H9 (cell line): ENCODE results near the gene ZNF488. TPM values are rescaled to one million over a fixed set of nuclear protein-coding genes. Genes with fewer than 3 reads are reported as not detected.

ENCODE experiments used
- DNase-seq: peaks from one replicate; pipeline ENCODE4 v3.0.0-alpha.2; 2017
- H2AFZ ChIP-seq: one replicate; pipeline ENCODE4 v1.6.1; 2013; ENCODE audit warnings: mild to moderate bottlenecking, low read length, control low read depth, moderate library complexity
- H2AK5ac ChIP-seq: 2 replicates; pipeline ENCODE4 v1.6.1; 2013; ENCODE audit warnings: low read length, control low read depth, mixed read lengths; ENCODE audit not compliant: insufficient read length
- H2BK120ac ChIP-seq: one replicate; pipeline ENCODE4 v1.6.1; 2013; ENCODE audit warnings: low read depth, mild to moderate bottlenecking, low read length, control low read depth, inconsistent platforms; ENCODE audit not compliant: poor library complexity, severe bottlenecking
- H2BK12ac ChIP-seq: 2 replicates; pipeline ENCODE4 v1.6.1; 2013; ENCODE audit warnings: low read length, control low read depth, mixed read lengths, low read depth; ENCODE audit not compliant: insufficient read length
- H2BK15ac ChIP-seq: 2 replicates; pipeline ENCODE4 v1.6.1; 2013; ENCODE audit warnings: low read depth, low read length, control low read depth
- H2BK20ac ChIP-seq: one replicate; pipeline ENCODE4 v1.6.1; 2013; ENCODE audit warnings: low read depth, mild to moderate bottlenecking, low read length, control low read depth, inconsistent platforms; ENCODE audit not compliant: poor library complexity, severe bottlenecking
- H2BK5ac ChIP-seq: 2 replicates; pipeline ENCODE4 v1.6.1; 2013; ENCODE audit warnings: low read length, control low read depth, mixed read lengths; ENCODE audit not compliant: insufficient read length
- H3K14ac ChIP-seq: 2 replicates; pipeline ENCODE4 v1.6.1; 2013; ENCODE audit warnings: low read length, control low read depth; ENCODE audit not compliant: insufficient read depth
- H3K18ac ChIP-seq: 2 replicates; pipeline ENCODE4 v1.6.1; 2013; ENCODE audit warnings: low read depth, mild to moderate bottlenecking, mixed read lengths, low read length, control low read depth; ENCODE audit not compliant: insufficient read length
- H3K23ac ChIP-seq: 2 replicates; pipeline ENCODE4 v1.6.1; 2013; ENCODE audit warnings: low read length, control low read depth, mixed read lengths, low read depth; ENCODE audit not compliant: insufficient read length
- H3K23me2 ChIP-seq: 2 replicates; pipeline ENCODE4 v1.6.1; 2013; ENCODE audit warnings: low read depth, mild to moderate bottlenecking, mixed read lengths, low read length, control low read depth; ENCODE audit not compliant: insufficient read length, poor library complexity, severe bottlenecking
- H3K27ac ChIP-seq: 2 replicates; pipeline ENCODE4 v1.5.1; 2013; ENCODE audit warnings: low read length, control low read depth, mixed read lengths, low read depth; ENCODE audit not compliant: insufficient read length
- H3K27me3 ChIP-seq: 2 replicates; pipeline ENCODE4 v1.6.1; 2013; ENCODE audit warnings: low read length, control low read depth, inconsistent platforms; ENCODE audit not compliant: insufficient read depth
- H3K4ac ChIP-seq: 2 replicates; pipeline ENCODE4 v1.6.1; 2013; ENCODE audit warnings: low read depth, mild to moderate bottlenecking, control low read depth, inconsistent platforms, low read length, moderate library complexity
- H3K4me1 ChIP-seq: 2 replicates; pipeline ENCODE4 v1.6.1; 2013; ENCODE audit warnings: low read length, control low read depth, inconsistent platforms; ENCODE audit not compliant: insufficient read depth
- H3K4me2 ChIP-seq: 2 replicates; pipeline ENCODE4 v1.6.1; 2013; ENCODE audit warnings: low read length, control low read depth, mixed read lengths; ENCODE audit not compliant: insufficient read length, insufficient read depth
- H3K56ac ChIP-seq: 2 replicates; pipeline ENCODE4 v1.6.1; 2013; ENCODE audit warnings: low read depth, mild to moderate bottlenecking, mixed read lengths, low read length, control low read depth; ENCODE audit not compliant: insufficient read length
- H3K79me1 ChIP-seq: 2 replicates; pipeline ENCODE4 v1.6.1; 2013; ENCODE audit warnings: low read depth, mild to moderate bottlenecking, moderate library complexity, low read length, control low read depth, inconsistent platforms; ENCODE audit not compliant: insufficient read depth, poor library complexity, severe bottlenecking
- H3K79me2 ChIP-seq: 2 replicates; pipeline ENCODE4 v1.6.1; 2013; ENCODE audit warnings: low read length, control low read depth, inconsistent platforms; ENCODE audit not compliant: insufficient read depth
- H3K9ac ChIP-seq: 2 replicates; pipeline ENCODE4 v1.6.1; 2013; ENCODE audit warnings: low read length, control low read depth, mixed read lengths; ENCODE audit not compliant: insufficient read length; ENCODE audit errors: extremely low read depth
- H3K9me3 ChIP-seq: one replicate; pipeline ENCODE4 v1.6.1; 2013; ENCODE audit warnings: low read depth, low read length, inconsistent platforms; ENCODE audit not compliant: control insufficient read depth
- H3T11ph ChIP-seq: one replicate; pipeline ENCODE4 v1.6.1; 2013; ENCODE audit warnings: mild to moderate bottlenecking, low read length, control low read depth, inconsistent platforms
- H4K20me1 ChIP-seq: one replicate; pipeline ENCODE4 v1.6.1; 2013; ENCODE audit not compliant: control insufficient read depth, insufficient read length, insufficient read depth
- H4K5ac ChIP-seq: 2 replicates; pipeline ENCODE4 v1.6.1; 2013; ENCODE audit warnings: low read depth, mild to moderate bottlenecking, mixed read lengths, low read length, control low read depth; ENCODE audit not compliant: insufficient read length
- H4K8ac ChIP-seq: replicated peaks from 2 replicates; pipeline ENCODE4 v1.6.1; 2013; ENCODE audit warnings: low read length, control low read depth, mixed read lengths, low read depth; ENCODE audit not compliant: insufficient read length
- H4K91ac ChIP-seq: 2 replicates; pipeline ENCODE4 v1.6.1; 2013; ENCODE audit warnings: low read depth, mild to moderate bottlenecking, moderate library complexity, mixed read lengths, low read length, control low read depth; ENCODE audit not compliant: insufficient read length
- H3K27ac Mint-ChIP-seq, 3 experiments: 2 replicates in 2 of 3; 3 replicates in 1 of 3; pipeline ENCODE4 v1.8.0; 2020 to 2021; ENCODE audit warnings: mixed read lengths in 3 of 3, mild to moderate bottlenecking in 1 of 3, moderate library complexity in 1 of 3
- H3K27me3 Mint-ChIP-seq: 2 replicates; pipeline ENCODE4 v1.8.0; 2021; ENCODE audit warnings: low read depth, mild to moderate bottlenecking, moderate library complexity, mixed read lengths
- H3K36me3 Mint-ChIP-seq, 3 experiments: 2 replicates in 2 of 3; 3 replicates in 1 of 3; pipeline ENCODE4 v1.8.0; 2020 to 2021; ENCODE audit warnings: low read depth in 3 of 3, mixed read lengths in 3 of 3; ENCODE audit not compliant: insufficient read depth in 1 of 3
- H3K4me1 Mint-ChIP-seq, 2 experiments: 2 replicates each; pipeline ENCODE4 v1.8.0; 2020; ENCODE audit warnings: mixed read lengths in 2 of 2
- H3K4me3 Mint-ChIP-seq, 2 experiments: 2 replicates in 1 of 2; 3 replicates in 1 of 2; pipeline ENCODE4 v1.8.0; 2020 to 2021; ENCODE audit warnings: mild to moderate bottlenecking in 2 of 2, mixed read lengths in 2 of 2, moderate library complexity in 1 of 2
- H3K9me3 Mint-ChIP-seq, 2 experiments: 2 replicates in 1 of 2; 3 replicates in 1 of 2; pipeline ENCODE4 v1.8.0; 2020; ENCODE audit warnings: mild to moderate bottlenecking in 2 of 2, mixed read lengths in 2 of 2, moderate library complexity in 1 of 2
- WGBS: extraction: QIAGEN DNeasy Blood & Tissue Kit; methylation state at CpG from one replicate; pipeline ENCODE4 v1.1.7; 2013; ENCODE audit warnings: missing lambda C conversion rate, low lambda C conversion rate, mixed read lengths; ENCODE audit not compliant: insufficient read length; ENCODE audit errors: extremely low coverage; 5-methylcytosine and 5-hydroxymethylcytosine counted together
- total RNA-seq: library from RNA; stranded (reverse); gene quantifications from 2 replicates; pipeline ENCODE4 v1.2.1, GENCODE V29; 2021
- TF ChIP-seq, protein P1 (sequence below): fragments of 200-600 bp; sonication (generic); conservative IDR thresholded peaks from 3 replicates; pipeline ENCODE4 v1.8.0; 2021; ENCODE audit warnings: antibody characterized with exemption, mild to moderate bottlenecking

Gene ZNF488
- total RNA-seq, 1 experiment from 2014 or later, result 2.9 TPM

DNA sequence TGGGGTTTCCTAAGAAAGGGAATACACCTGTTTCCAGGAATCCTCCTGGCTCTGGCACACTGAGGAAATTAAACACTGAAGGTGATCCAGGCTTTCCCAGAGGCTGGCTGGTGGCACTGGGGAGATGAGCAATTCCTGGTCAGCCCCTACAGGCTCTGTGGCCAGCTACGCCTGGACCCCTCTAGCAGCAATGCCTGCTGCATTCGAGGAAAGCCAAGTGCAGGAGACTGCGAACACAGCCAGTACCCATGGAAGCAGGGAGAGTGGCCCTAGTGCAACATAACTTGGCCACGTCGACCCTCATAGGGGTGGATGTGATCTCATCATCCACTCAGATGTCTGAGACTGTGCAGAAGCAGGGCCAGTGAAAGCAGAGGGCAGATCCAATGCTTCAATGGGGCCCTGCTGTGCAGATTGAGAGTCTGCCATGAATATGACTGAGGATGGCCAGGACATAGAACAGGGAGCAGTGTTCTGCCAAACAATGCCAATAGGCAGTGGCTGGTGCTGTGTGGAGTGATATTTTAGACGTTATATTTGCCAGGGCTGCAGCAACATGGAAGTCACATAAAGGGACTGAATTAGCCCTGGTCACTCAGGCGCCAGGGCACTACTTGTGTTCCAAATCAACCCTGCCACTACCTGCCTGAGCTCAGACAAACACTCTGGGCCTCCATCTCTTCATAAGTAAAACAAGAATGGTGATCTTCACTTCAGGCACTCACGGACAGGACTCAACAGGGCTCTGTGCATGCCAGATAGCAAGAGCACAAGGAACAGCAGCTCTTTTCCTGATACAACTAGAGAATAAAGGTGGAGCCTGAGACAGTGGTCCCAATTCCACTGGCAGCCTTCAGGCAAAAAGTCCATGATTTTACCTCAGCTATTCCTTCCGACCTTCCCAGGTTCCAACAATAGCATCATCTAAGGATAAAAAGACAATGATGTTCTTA lies 2.4 kb downstream of the ZNF488 start:
- H3K23me2 ChIP-seq, result peaks cover 10% of the 10 kb centered on the region
- no peak overlapping the region for H2AK5ac ChIP-seq
- H3K79me2 ChIP-seq, result no peaks in the 10 kb centered on the region
- Mint-ChIP-seq H3K4me1 (peaks cover 32 to 39% of the 10 kb centered on the region in 2 experiments), H3K36me3 (peaks cover 0 to 2% (median 0%) of the 10 kb centered on the region in 3 experiments; a peak in 2 of 7 replicates), H3K27me3 (peaks cover 43% of the 10 kb centered on the region), H3K4me3 (peak overlapping the region in 1 of 2 experiments; percentile 38; a peak in 1 of 5 replicates), H3K27ac (no peak overlapping the region), H3K9me3 (peaks cover 5 to 9% of the 10 kb centered on the region in 2 experiments; a peak in 2 of 5 replicates)
- no peak overlapping the region for H3K23ac ChIP-seq
- no peaks in the 10 kb centered on the region for H3K27me3 ChIP-seq
- H4K91ac ChIP-seq, result no peak overlapping the region
- H2AFZ ChIP-seq, result no peak overlapping the region
- H2BK120ac ChIP-seq, result no peak overlapping the region
- H3K4ac ChIP-seq, result no peak overlapping the region
- H4K20me1 ChIP-seq, result no peaks in the 10 kb centered on the region
- TF ChIP-seq, protein P1, sequence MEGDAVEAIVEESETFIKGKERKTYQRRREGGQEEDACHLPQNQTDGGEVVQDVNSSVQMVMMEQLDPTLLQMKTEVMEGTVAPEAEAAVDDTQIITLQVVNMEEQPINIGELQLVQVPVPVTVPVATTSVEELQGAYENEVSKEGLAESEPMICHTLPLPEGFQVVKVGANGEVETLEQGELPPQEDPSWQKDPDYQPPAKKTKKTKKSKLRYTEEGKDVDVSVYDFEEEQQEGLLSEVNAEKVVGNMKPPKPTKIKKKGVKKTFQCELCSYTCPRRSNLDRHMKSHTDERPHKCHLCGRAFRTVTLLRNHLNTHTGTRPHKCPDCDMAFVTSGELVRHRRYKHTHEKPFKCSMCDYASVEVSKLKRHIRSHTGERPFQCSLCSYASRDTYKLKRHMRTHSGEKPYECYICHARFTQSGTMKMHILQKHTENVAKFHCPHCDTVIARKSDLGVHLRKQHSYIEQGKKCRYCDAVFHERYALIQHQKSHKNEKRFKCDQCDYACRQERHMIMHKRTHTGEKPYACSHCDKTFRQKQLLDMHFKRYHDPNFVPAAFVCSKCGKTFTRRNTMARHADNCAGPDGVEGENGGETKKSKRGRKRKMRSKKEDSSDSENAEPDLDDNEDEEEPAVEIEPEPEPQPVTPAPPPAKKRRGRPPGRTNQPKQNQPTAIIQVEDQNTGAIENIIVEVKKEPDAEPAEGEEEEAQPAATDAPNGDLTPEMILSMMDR, result no peak
- DNase-seq, result peak; percentile 20
- no peak overlapping the region for H3K56ac ChIP-seq
- no peaks in the 10 kb centered on the region for H3K79me1 ChIP-seq
- H2BK20ac ChIP-seq, result no peak overlapping the region
- no peak overlapping the region for H3K27ac ChIP-seq
- no peaks in the 10 kb centered on the region for H3K9me3 ChIP-seq
- no peak overlapping the region for H3K18ac ChIP-seq
- H2BK5ac ChIP-seq, result no peak overlapping the region
- H3K4me2 ChIP-seq, result no peak overlapping the region
- H4K8ac ChIP-seq, result no peak overlapping the region
- H3K4me1 ChIP-seq, result peaks cover 2% of the 10 kb centered on the region; the same call in 1 of the 2 replicates
- no peak overlapping the region for H4K5ac ChIP-seq
- no peak overlapping the region for H3T11ph ChIP-seq
- H3K9ac ChIP-seq, result no peak overlapping the region
- no peak overlapping the region for H2BK12ac ChIP-seq
- no peak overlapping the region for H2BK15ac ChIP-seq
- H3K14ac ChIP-seq, result no peak overlapping the region
- no CpG with 5 or more reads among the region's 9 CpGs for WGBS
